ENCODE results near the gene NUP107.

NUP107 gene

GRCh38 chr12:68743356-68743755 lies 56.6 kb downstream of the NUP107 start:
- DNase-seq, result no peak

DNA sequence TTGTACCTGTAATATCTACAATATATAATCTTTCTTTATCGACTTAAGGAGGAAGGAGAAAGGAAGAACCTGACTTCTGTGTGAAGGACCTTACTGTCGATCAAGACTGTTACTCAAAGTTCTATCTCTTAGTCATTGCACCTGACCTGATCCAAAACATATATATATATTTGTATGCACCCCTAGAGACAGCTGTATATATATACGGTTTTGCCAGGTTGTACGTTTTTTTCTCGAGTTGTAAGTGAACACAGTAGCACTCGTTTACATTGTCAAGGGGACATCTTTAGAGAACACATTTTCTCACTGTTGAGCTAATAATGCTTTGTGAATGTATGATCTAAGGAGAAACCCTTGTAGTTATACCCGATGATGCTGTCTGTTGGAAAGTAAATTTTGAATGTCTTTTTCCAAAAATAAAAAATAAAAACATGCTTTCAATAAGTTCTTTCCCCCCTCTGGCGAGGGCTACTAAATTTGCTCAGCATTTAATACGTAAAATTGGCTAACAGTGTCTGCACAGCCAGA lies 58.7 kb downstream of the NUP107 start:
- no peak for DNase-seq

DNA sequence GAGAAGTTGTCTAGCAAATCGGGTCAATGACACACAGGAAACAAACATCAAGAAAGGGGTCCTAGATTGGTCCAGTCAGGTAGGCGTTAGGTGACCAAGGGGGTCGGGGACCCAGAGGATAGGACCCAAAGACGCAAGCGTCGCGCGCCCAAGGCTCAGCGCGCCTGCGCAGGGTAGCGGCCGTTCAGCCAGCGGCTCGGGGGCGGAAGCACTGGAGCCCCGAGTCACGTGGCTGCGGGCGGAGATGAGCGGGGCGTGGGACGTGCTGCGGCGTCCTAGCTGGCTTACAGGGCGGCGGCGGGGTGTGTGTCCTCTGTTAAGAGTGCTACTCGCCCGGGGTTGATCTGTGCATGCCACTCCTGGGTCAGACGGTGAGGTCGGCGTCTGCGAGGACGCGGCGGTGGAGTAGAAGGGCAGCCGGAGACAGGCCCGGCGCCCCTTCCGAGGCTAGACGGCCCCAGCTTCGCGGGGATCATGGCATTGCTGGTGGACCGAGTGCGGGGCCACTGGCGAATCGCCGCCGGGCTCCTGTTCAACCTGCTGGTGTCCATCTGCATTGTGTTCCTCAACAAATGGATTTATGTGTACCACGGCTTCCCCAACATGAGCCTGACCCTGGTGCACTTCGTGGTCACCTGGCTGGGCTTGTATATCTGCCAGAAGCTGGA lies 59.3 kb downstream of the NUP107 start, which contains the start of gene SLC35E3:
Gene SLC35E3 (plus strand): TSS at position 273 of the 668 bp plus-strand sequence. CDS start 202 bp downstream, at position 475.
- DNase-seq, result peak; percentile 92

GRCh38 chr12:68746572-68747180 lies 59.9 kb downstream of the NUP107 start:
- peak; percentile 52 for DNase-seq

DNA sequence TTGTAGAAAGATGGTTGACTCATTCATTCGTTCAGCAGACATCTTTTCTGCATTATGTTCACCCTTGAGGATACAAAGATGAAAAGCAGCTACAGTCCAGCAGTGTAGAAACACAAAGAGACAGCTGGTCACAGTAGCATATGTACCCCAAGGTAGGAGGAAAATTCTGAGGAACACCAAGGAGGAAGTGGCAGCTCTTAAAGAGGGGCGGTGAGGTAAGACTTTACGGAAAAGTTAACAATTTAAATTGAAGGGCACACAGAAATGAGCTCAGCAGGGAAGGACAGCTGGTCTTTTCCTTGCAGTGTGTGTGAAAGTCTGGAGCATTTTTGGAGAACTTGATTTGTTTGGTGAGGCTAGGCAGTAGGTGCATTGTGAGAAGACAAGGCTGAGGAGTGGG lies 62.7 kb downstream of the NUP107 start:
- no peak for DNase-seq

DNA sequence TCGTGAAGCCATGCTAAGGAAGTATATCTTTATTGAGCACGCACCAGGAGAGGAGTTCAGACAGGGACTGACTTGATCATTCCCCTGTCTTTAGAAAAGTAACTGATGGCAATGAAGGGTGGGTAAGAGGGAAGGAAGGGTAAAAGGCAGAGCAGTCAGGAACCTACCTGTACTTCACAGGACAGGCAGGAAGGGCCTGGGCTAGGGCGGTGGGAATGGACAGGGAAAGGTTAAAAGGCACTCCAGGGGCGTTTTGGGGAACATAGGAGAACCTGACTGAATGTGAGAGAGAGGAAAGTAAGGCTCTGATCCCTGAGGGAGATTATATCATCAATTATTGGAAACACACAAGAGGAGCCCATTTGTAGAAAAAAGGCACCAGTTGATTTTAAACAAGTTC lies 63.1 kb downstream of the NUP107 start:
- no peak for DNase-seq

GRCh38 chr12:68750506-68750905 lies 63.7 kb downstream of the NUP107 start:
- DNase-seq, result no peak

DNA sequence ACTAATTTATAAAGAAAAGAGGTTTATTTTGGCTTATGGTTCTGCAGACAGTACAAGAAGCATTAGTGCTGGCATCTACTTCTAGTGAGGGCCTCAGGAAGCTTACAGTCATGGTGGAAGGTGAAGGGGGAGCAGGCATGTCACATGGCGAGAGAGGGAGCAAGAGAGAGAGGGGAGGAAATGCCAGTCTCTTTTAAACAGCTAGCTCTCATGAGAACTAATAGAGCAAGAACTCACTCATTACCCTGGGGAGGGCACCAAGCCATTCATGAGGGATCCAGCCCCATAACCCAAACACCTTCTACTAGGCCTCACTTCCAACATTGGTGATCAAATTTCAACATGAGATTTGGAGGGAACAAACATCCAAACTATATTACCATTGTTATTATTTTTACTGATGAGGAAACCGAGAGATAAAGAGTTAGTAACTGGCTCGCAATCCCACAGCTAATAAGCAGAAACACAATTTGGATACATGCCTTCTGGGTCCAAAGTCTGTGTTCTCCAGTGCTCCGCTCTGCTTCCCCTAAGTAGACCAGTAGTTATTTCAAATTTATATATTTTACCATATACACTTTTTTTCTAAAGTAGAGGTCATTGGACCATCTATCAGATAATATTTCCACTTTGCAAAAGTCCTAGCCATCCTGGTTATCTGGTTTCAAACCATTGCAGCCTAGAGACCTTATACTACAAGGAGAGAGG lies 68.9 kb downstream of the NUP107 start:
- no peak for DNase-seq

GRCh38 chr12:68759852-68760251 lies 73.1 kb downstream of the NUP107 start:
- no peak for DNase-seq

DNA sequence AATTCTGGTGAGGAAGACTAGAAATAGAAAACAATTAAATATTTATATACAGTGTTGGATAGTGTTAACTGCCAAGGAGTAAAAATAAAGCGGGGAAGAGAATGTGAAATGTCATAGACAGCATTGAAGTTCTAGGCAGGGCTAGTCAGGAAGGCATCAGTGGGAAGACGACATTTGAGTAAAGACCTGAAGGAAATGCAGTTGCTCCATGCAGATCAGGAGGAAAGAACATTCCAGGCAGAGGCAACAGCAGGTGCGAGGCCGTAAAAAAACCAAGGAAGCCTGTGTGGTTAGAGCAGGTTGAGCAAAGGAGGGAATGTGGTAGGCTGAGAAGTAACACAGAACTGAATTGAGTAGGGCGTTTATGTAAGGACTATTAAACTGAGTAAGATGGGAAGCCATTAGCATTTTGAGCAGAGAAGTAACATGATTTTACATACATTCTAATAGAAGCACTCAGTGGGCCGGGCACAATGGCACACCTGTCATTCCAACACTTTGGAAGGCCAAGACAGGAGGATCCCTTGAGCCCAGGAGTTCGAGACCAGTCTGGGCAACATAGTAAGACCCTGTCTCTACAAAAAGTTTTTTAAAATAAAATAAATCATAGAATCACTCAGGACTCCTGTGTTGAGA lies 74.1 kb downstream of the NUP107 start:
- no peak for DNase-seq

- DNase-seq, result no peak
Measured at GRCh38 chr12:68761442-68761812, 74.6 kb downstream of the NUP107 start.

GRCh38 chr12:68761901-68762630 lies 75.3 kb downstream of the NUP107 start:
- no peak for DNase-seq

- DNase-seq, result no peak
Measured at GRCh38 chr12:68762691-68763090, 75.9 kb downstream of the NUP107 start.

GRCh38 chr12:68765696-68766095 lies 78.9 kb downstream of the NUP107 start:
- DNase-seq, result no peak

DNA sequence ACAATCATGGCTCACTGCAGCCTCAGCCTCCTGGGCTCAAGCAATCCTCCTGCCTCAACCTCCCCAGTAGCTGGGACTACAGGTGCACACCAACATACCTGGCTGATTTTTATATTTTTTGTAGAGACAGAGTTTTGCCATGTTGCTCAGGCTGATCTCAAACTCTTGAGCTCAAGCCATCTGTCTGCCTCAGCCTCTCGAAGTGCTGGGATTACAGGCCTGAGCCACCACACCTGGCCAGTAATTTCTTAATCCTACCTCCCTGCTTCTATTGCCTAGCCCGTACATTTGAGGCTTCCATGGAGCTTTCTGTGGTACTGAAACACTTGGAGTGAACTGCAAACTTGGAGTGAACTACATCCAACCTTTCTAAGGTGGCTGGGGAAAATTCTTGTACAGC lies 79.9 kb downstream of the NUP107 start:
- DNase-seq, result no peak

- DNase-seq, result no peak
Measured at GRCh38 chr12:68767191-68767590, 80.4 kb downstream of the NUP107 start.

GRCh38 chr12:68768431-68768939 lies 81.7 kb downstream of the NUP107 start:
- no peak for DNase-seq

- DNase-seq, result no peak
Measured at GRCh38 chr12:68769941-68770340, 83.2 kb downstream of the NUP107 start.

GRCh38 chr12:68771223-68771925 lies 84.6 kb downstream of the NUP107 start:
- no peak for DNase-seq

GRCh38 chr12:68772714-68773113 lies 85.9 kb downstream of the NUP107 start:
- peak; percentile 6 for DNase-seq

DNA sequence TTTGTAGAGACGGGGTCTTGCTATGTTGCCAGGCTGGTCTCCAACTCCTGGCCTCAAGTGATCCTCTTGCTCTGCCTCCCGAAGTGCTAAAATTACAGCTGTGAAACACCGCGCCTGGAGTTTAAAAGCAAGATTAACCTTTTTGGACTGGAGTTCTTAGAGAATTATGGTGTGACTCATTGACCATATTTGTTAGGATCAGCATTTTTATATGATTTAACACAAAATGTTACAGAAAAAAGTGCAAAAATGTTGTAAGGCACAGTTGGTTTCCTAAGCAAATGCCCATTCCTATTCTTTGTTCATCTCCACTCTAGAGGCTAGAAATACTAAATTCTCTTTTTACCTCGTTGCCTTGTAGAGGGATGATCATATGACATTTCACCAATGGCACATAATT lies 86.8 kb downstream of the NUP107 start:
- DNase-seq, result no peak

DNA sequence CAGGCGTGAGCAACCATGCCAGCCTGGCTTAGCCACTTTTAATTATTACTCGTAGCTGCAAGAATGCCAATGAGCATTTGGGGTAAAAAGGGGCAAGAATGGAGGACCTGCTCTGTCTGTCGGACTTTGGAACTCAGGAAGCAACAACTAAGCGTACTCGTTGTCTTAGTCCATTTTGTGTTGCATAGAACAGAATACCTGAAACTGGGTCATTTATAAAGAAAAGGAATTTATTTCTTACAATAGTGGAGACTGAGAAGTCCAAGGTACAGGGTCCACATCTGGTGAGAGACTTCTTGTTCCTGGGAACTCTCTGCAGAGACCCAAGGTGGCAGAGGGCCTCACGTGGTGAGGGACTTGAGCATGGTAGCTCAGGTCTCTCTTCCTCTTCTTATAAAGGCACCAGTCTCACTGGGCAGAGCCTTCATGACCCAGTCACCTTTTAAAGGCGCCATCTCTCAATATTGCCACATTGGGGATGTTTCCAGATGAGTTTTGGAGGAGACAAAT lies 88.4 kb downstream of the NUP107 start:
- no peak for DNase-seq

All from CD4-positive, alpha-beta T cell treated with Interleukin-17A for 4 hours (primary cell).